OCI-LY1 (cell line): ENCODE results near the gene PRCP.

Experiments used
- H2AFZ ChIP-seq: fragments of 200-600 bp; sonication (generic), shearing (Covaris generic); 2 replicates; pipeline ENCODE4 v1.6.0; 2014; ENCODE audit warnings: antibody characterized with exemption, mild to moderate bottlenecking, low read length
- H3F3A ChIP-seq: fragments of 200-600 bp; sonication (generic), shearing (Covaris generic); 2 replicates; pipeline ENCODE4 v1.6.0; 2014; ENCODE audit warnings: mild to moderate bottlenecking, antibody characterized with exemption, low read length, moderate library complexity; ENCODE audit not compliant: insufficient read depth
- H3K27ac ChIP-seq: fragments of 200-600 bp; sonication (generic); 2 replicates; pipeline ENCODE4 v1.5.1; 2014; ENCODE audit warnings: low read length, mixed run types, mild to moderate bottlenecking, low read depth; ENCODE audit not compliant: poor library complexity, severe bottlenecking
- H3K27me3 ChIP-seq: fragments of 200-600 bp; sonication (generic); 2 replicates; pipeline ENCODE4 v1.6.0; 2014; ENCODE audit warnings: antibody characterized with exemption, mild to moderate bottlenecking, low read length, moderate library complexity; ENCODE audit not compliant: insufficient read depth
- H3K36me3 ChIP-seq: fragments of 200-600 bp; sonication (generic); 2 replicates; pipeline ENCODE4 v1.6.1; 2014; ENCODE audit warnings: mild to moderate bottlenecking, antibody characterized with exemption, low read length, moderate library complexity, mixed read lengths; ENCODE audit not compliant: insufficient read depth
- H3K4me1 ChIP-seq: fragments of 200-600 bp; sonication (generic); 2 replicates; pipeline ENCODE4 v1.5.1; 2014; ENCODE audit warnings: mild to moderate bottlenecking, low read length, moderate library complexity; ENCODE audit not compliant: insufficient read depth, severe bottlenecking
- H3K4me2 ChIP-seq: fragments of 200-600 bp; sonication (generic), shearing (Covaris generic); 2 replicates; pipeline ENCODE4 v1.6.1; 2014; ENCODE audit warnings: low read length
- H3K4me3 ChIP-seq: fragments of 200-600 bp; sonication (generic); 2 replicates; pipeline ENCODE4 v1.5.1; 2014; ENCODE audit warnings: low read length, low read depth, mild to moderate bottlenecking, mixed read lengths; ENCODE audit not compliant: poor library complexity, severe bottlenecking
- H3K79me2 ChIP-seq: fragments of 200-600 bp; shearing (Covaris generic); 2 replicates; pipeline ENCODE4 v1.6.1; 2016; ENCODE audit warnings: mixed run types, low read length, mixed read lengths; ENCODE audit not compliant: insufficient read depth
- H3K9ac ChIP-seq: fragments of 200-600 bp; sonication (generic), shearing (Covaris generic); 2 replicates; pipeline ENCODE4 v1.6.1; 2014; ENCODE audit warnings: mild to moderate bottlenecking, low read length, mixed read lengths
- H3K9me2 ChIP-seq: fragments of 200-600 bp; sonication (generic), shearing (Covaris generic); 2 replicates; pipeline ENCODE4 v1.6.1; 2014; ENCODE audit warnings: low read depth, mild to moderate bottlenecking, low read length, mixed read lengths
- H3K9me3 ChIP-seq: fragments of 200-600 bp; shearing (Covaris generic); 2 replicates; pipeline ENCODE4 v1.6.1; 2014; ENCODE audit warnings: low read length, mixed read lengths
- H4K20me1 ChIP-seq: fragments of 200-600 bp; sonication (generic), shearing (Covaris generic); 2 replicates; pipeline ENCODE4 v1.6.0; 2016; ENCODE audit warnings: mild to moderate bottlenecking, low read length; ENCODE audit not compliant: insufficient read depth
- EZH2 ChIP-seq: fragments of 200-600 bp; sonication (generic), shearing (Covaris generic); IDR thresholded peaks from 2 replicates; pipeline ENCODE4 v1.8.0; 2017; ENCODE audit warnings: borderline replicate concordance, mixed run types, mild to moderate bottlenecking, antibody characterized with exemption, low read length, moderate library complexity, mixed read lengths
- TF ChIP-seq, protein P1 (sequence below): fragments of 200-600 bp; sonication (generic), shearing (Covaris generic); IDR thresholded peaks from 2 replicates; pipeline ENCODE4 v1.5.1; 2017; ENCODE audit warnings: mild to moderate bottlenecking, antibody characterized with exemption, low read length, moderate library complexity, mixed read lengths

Gene PRCP

DNA sequence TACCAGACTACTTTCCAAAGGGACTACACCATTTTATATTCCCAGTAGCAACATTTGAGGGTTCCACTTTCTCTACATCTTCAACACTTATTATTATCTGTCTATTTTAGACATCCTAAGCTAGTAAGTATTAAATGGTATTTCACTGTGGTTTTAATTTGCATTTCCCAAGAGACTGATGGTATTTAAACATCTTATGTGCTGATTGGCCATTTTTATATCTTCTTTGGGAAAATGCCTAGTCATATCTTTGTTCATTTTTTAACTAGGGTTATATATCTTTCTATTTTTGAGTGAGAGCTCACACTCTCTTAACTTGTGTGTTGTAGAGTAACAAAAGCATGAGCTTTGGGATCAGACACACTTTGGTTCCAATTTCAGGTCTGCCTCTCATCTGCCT, 73.7 kb downstream of the PRCP start:
- TF ChIP-seq, protein P1, sequence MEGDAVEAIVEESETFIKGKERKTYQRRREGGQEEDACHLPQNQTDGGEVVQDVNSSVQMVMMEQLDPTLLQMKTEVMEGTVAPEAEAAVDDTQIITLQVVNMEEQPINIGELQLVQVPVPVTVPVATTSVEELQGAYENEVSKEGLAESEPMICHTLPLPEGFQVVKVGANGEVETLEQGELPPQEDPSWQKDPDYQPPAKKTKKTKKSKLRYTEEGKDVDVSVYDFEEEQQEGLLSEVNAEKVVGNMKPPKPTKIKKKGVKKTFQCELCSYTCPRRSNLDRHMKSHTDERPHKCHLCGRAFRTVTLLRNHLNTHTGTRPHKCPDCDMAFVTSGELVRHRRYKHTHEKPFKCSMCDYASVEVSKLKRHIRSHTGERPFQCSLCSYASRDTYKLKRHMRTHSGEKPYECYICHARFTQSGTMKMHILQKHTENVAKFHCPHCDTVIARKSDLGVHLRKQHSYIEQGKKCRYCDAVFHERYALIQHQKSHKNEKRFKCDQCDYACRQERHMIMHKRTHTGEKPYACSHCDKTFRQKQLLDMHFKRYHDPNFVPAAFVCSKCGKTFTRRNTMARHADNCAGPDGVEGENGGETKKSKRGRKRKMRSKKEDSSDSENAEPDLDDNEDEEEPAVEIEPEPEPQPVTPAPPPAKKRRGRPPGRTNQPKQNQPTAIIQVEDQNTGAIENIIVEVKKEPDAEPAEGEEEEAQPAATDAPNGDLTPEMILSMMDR: no peak
- no peak for TF ChIP-seq EZH2
- Histone ChIP-seq H3K9ac (no peak overlapping the region), H3K36me3 (no peaks in the 10 kb centered on the region), H3K27me3 (no peaks in the 10 kb centered on the region), H2AFZ (no peak overlapping the region), H4K20me1 (no peaks in the 10 kb centered on the region), H3K9me3 (no peaks in the 10 kb centered on the region), H3K27ac (no peak overlapping the region), H3K9me2 (no peaks in the 10 kb centered on the region), H3K4me1 (no peaks in the 10 kb centered on the region), H3K4me2 (no peak overlapping the region), H3K4me3 (no peak overlapping the region), H3F3A (no peaks in the 10 kb centered on the region), H3K79me2 (no peaks in the 10 kb centered on the region)

DNA sequence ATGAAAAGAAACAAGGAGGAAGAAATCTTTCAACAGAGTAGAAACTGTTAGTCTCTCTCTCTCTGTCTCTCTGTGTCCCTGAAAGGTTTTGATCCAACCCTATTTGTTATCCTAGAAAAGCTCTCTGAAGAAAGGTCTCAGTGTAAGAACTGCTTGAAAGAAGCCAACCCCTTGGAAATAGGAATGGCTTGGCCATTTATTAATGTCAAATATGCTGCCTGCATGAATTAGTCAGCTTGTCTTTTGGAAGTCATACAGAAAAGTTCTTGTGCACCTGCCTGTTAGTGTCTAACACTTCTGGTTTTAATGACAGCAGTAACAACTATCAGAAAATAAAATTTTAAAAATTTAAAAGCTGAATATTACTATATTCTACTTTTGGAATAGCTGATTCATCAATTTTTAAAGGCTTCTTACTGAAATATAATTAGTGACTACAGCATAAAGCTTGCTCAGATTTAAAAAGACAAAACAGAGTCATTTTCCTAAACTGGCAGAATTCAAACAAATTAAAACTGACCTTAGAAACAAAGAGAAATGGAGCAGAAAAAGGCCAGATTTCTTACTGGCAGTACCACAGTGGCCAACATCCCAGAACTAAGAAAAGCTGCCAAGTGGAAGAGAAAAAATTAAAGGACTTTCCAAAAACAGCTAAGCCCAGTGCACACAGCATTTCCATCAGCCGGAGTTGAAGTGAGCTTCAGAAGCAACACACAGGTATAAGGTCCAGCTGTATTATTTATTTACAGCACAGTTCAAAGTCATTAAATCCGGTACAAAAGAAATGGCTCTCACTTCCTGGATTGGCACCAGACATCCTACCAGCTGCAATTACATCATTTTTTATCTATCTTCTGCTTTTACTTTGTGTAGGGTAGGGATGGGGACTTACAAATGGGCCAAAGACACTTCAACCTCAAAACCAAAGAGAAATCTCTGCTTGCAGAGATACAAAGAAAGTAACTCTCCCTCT, 76.3 kb downstream of the PRCP start:
- H2AFZ ChIP-seq: no peak overlapping the region
- H3K9me3 ChIP-seq: no peaks in the 10 kb centered on the region
- no peaks in the 10 kb centered on the region for H4K20me1 ChIP-seq
- TF ChIP-seq EZH2: no peak
- TF ChIP-seq, protein P1: no peak
- H3K4me3 ChIP-seq: no peak overlapping the region
- no peaks in the 10 kb centered on the region for H3K27me3 ChIP-seq
- H3K79me2 ChIP-seq: no peaks in the 10 kb centered on the region
- H3K4me1 ChIP-seq: no peaks in the 10 kb centered on the region
- H3F3A ChIP-seq: no peaks in the 10 kb centered on the region
- H3K4me2 ChIP-seq: no peak overlapping the region
- no peaks in the 10 kb centered on the region for H3K9me2 ChIP-seq
- H3K9ac ChIP-seq: no peak overlapping the region
- H3K27ac ChIP-seq: no peak overlapping the region
- H3K36me3 ChIP-seq: no peaks in the 10 kb centered on the region

- TF ChIP-seq, protein P1: no peak
- no peak for TF ChIP-seq EZH2
- Histone ChIP-seq H3K4me1 (no peaks in the 10 kb centered on the region), H3F3A (no peaks in the 10 kb centered on the region), H4K20me1 (no peaks in the 10 kb centered on the region), H3K36me3 (no peaks in the 10 kb centered on the region), H3K9me3 (no peaks in the 10 kb centered on the region), H3K79me2 (no peaks in the 10 kb centered on the region), H3K9ac (no peak overlapping the region), H3K27me3 (no peaks in the 10 kb centered on the region), H3K4me3 (no peak overlapping the region), H3K27ac (no peak overlapping the region), H3K9me2 (no peaks in the 10 kb centered on the region), H3K4me2 (no peak overlapping the region), H2AFZ (no peak overlapping the region)
Observed at GRCh38 chr11:82818409-82819043, 81.7 kb downstream of the PRCP start.
